A673 (cell line): ENCODE data around the gene IPO8. TPM values are rescaled to one million over a fixed set of nuclear protein-coding genes. Genes with fewer than 3 reads are reported as not detected.

ENCODE experiments used
- Bru-seq: library from RNA; stranded (reverse); fragments of 400-500 nt; gene quantifications from one replicate; lab custom pipeline; 2021; lab: Mats Ljungman, UMichigan
- BruChase-seq, 2 experiments: library from RNA; stranded (reverse); fragments of 400-500 nt; gene quantifications; one replicate each; lab custom pipeline; 2021; lab: Mats Ljungman, UMichigan
- BruUV-seq: library from RNA; stranded (reverse); fragments of 400-500 nt; replicated peaks from 2 replicates; lab custom pipeline; 2021; lab: Mats Ljungman, UMichigan
- CTCF ChIA-PET: fragments of 300-600 bp; sonication (Branson Sonifier 250); formaldehyde crosslinking; loops from one replicate; lab custom pipeline; 2022; ENCODE audit warnings: antibody characterized with exemption; lab: Charles Lee
- POLR2A ChIA-PET: fragments of 300-600 bp; sonication (Branson Sonifier 250); formaldehyde crosslinking; loops from one replicate; lab custom pipeline; 2022; ENCODE audit warnings: antibody characterized with exemption; ENCODE audit not compliant: low non-redundant PET; lab: Charles Lee
- DNase-seq: peaks from one replicate; pipeline ENCODE4 v3.0.0-alpha.2; 2015; ENCODE audit warnings: low spot score
- H3K27ac ChIP-seq: fragments of 200-600 bp; sonication (generic); 2 replicates; pipeline ENCODE4 v1.5.1; 2016; ENCODE audit warnings: mixed run types, low read depth, mild to moderate bottlenecking, mixed read lengths, antibody characterized with exemption, low read length; ENCODE audit not compliant: poor library complexity, severe bottlenecking
- H3K27me3 ChIP-seq: fragments of 200-600 bp; sonication (generic); replicated peaks from 2 replicates; pipeline ENCODE4 v1.6.1; 2017; ENCODE audit warnings: mixed run types, low read depth, mild to moderate bottlenecking, mixed read lengths, antibody characterized with exemption, low read length; ENCODE audit not compliant: insufficient read depth, poor library complexity
- H3K36me3 ChIP-seq: fragments of 200-600 bp; sonication (generic); 2 replicates; pipeline ENCODE4 v1.6.1; 2016; ENCODE audit warnings: mixed run types, mild to moderate bottlenecking, mixed read lengths, antibody characterized with exemption, low read length; ENCODE audit not compliant: insufficient read depth, poor library complexity, severe bottlenecking
- H3K4me1 ChIP-seq: fragments of 200-600 bp; sonication (generic); 2 replicates; pipeline ENCODE4 v1.6.1; 2017; ENCODE audit warnings: mixed run types, mild to moderate bottlenecking, mixed read lengths, antibody characterized with exemption, low read length; ENCODE audit not compliant: insufficient read depth, poor library complexity, severe bottlenecking
- H3K4me3 ChIP-seq: fragments of 200-600 bp; sonication (generic); 2 replicates; pipeline ENCODE4 v1.5.1; 2016; ENCODE audit warnings: low read depth, mixed run types, mild to moderate bottlenecking, mixed read lengths, low read length; ENCODE audit not compliant: poor library complexity, severe bottlenecking
- H3K9me3 ChIP-seq: fragments of 200-600 bp; sonication (generic); 2 replicates; pipeline ENCODE4 v1.6.1; 2016; ENCODE audit warnings: mixed run types, low read depth, mild to moderate bottlenecking, mixed read lengths, antibody characterized with exemption, low read length; ENCODE audit not compliant: poor library complexity, severe bottlenecking
- EZH2 ChIP-seq: fragments of 200-600 bp; sonication (generic); IDR thresholded peaks from 2 replicates; pipeline ENCODE4 v1.6.1; 2017; ENCODE audit warnings: borderline replicate concordance, low read depth, mild to moderate bottlenecking, mixed read lengths, antibody characterized with exemption, low read length; ENCODE audit not compliant: poor library complexity, severe bottlenecking
- intact Hi-C: fragments of 100-400 bp; cut with micrococcal nuclease; formaldehyde crosslinking; loops from one replicate; pipeline ENCODE4 v1.10.0; 2022; ENCODE audit not compliant: unreplicated experiment
- long read RNA-seq: library from polyadenylated mRNA; stranded (forward); transcript quantifications from one replicate; pipeline ENCODE4 v2.0.0, GENCODE V29; 2022
- total RNA-seq: library from RNA; stranded (reverse); gene quantifications from 2 replicates; pipeline ENCODE4 v1.2.3, GENCODE V29; 2021
- TF ChIP-seq, protein P1 (sequence below): fragments of 300-800, 200-600 bp; sonication (generic); conservative IDR thresholded peaks from 2 replicates; pipeline ENCODE4 v1.5.1; 2017; ENCODE audit warnings: low read depth, mild to moderate bottlenecking, antibody characterized with exemption, low read length, moderate library complexity, mixed read lengths

IPO8 gene
- 37.9 and 42.7 TPM in 2 replicates for total RNA-seq
- Bru-seq, nascent RNA: percentile 82 among the genes with signal in this experiment
- BruChase-seq, experiment 1, labeled RNA remaining after a 2-hour chase: percentile 80 among the genes with signal in this experiment
- BruChase-seq, experiment 2, labeled RNA remaining after a 6-hour chase: percentile 81 among the genes with signal in this experiment
- long read RNA-seq, full-length matches to known transcripts: 27 of 55 reads
- long read RNA-seq, partial matches to known transcripts: 17 of 55 reads
- long read RNA-seq, other reads (novel, unspliced or antisense): 11 of 55 reads

DNA sequence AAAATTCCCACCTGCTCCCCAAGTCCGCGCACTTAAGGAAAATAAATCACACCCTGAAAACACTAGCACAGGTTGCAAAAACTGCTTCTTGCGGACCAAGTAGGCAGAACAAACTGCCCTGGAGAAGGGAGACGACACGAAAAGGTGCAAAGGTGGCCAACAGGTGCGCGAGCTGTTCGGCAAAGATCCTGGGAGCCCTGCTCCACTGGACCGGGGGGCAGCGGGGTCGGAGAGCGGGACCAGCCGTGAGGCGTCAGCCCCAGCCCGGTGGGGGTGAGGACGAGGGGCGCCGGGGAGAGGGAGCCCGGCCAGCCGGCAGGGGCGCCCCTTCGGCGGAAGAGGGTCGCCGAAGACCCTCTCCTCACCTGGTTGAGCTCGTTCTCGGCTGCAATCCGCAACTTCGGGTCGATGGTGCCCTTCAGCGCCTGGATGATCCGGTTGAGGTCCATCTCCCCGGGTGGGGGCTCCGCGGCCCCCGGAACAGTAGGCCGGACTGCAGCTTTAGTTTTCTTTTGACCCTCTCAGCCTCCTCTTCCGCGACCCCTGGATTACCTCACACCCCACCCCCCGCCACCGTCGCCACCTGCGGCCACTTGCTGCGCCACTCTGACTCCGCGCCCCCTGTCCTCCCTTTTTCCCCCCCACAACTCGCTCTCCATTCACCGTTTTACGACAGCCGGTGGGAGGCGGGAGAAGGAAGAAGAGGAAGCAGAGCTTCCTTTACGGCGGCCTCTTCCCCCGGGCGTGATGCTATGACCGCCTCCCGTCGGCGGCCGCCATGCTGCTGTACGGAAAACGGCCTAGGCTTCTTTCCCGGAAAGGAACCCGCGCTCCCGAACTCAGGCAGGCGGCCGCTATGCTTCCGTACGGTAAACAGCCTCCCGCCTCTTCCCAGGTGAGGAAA, at the start of gene IPO8:
TSS of gene IPO8 (minus strand) at position 671 of the 904 bp plus-strand sequence. CDS start at position 449, 222 bp downstream.
- peaks cover 11% of the 10 kb centered on the region for H3K4me1 ChIP-seq
- ChIA-PET CTCF (interaction anchor here (0.7 kb wide), 4 partner anchors 58 to 1905 kb away, joined by 4 to 19 read pairs (median 9); no protein-coding TSS in a partner anchor), POLR2A (interaction anchor here (0.5 kb wide), 1 partner anchor 36 kb away, joined by 3 read pairs; no protein-coding TSS in a partner anchor)
- peak within 1 kb of the TSS; percentile 83 for H3K4me3 ChIP-seq
- H3K27ac ChIP-seq: peak within 1 kb of the TSS; percentile 81
- TF ChIP-seq, protein P1, sequence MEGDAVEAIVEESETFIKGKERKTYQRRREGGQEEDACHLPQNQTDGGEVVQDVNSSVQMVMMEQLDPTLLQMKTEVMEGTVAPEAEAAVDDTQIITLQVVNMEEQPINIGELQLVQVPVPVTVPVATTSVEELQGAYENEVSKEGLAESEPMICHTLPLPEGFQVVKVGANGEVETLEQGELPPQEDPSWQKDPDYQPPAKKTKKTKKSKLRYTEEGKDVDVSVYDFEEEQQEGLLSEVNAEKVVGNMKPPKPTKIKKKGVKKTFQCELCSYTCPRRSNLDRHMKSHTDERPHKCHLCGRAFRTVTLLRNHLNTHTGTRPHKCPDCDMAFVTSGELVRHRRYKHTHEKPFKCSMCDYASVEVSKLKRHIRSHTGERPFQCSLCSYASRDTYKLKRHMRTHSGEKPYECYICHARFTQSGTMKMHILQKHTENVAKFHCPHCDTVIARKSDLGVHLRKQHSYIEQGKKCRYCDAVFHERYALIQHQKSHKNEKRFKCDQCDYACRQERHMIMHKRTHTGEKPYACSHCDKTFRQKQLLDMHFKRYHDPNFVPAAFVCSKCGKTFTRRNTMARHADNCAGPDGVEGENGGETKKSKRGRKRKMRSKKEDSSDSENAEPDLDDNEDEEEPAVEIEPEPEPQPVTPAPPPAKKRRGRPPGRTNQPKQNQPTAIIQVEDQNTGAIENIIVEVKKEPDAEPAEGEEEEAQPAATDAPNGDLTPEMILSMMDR: peak; percentile 57
- TF ChIP-seq EZH2: no peak
- peak; percentile 97 for DNase-seq
- H3K36me3 ChIP-seq: no peaks in the 10 kb centered on the region
- no peaks in the 10 kb centered on the region for H3K27me3 ChIP-seq
- H3K9me3 ChIP-seq: no peaks in the 10 kb centered on the region
- BruUV-seq: TSS peak; percentile 65
- intact Hi-C loops: loop anchor here (5.0 kb wide), 1 partner anchor 97 kb away; no protein-coding TSS in a partner anchor

DNA sequence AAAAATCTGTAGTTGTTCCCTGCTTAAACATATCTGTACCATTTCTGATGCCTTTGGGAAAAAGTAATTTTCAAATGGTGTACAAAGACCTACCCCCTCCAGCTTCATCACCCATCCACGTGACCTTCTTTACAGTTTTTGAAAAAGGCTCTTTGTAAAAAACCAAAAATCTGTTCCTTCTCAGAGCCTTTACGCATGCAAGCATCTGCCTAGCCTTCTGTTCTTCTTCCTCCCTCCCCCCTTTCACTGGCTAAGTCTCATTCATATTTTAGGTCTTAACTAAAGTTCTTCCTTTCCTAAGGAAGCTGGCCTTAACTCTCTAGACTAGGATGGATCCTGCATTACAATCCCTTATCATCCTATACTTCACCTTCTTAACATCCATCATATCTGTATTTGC, 48.7 kb upstream of the IPO8 start:
- H3K4me1 ChIP-seq: no peaks in the 10 kb centered on the region
- no peak for DNase-seq
- BruUV-seq: no TSS peak
- intact Hi-C loops: no loop called here
- no peak overlapping the region for H3K4me3 ChIP-seq
- H3K36me3 ChIP-seq: no peaks in the 10 kb centered on the region
- no peak overlapping the region for H3K27ac ChIP-seq
- TF ChIP-seq EZH2: no peak
- TF ChIP-seq, protein P1: no peak
- ChIA-PET CTCF (no interaction called here), POLR2A (interaction anchor here (0.6 kb wide), 1 partner anchor 628 kb away, joined by 3 read pairs; no protein-coding TSS in a partner anchor)
- H3K27me3 ChIP-seq: no peaks in the 10 kb centered on the region
- H3K9me3 ChIP-seq: no peaks in the 10 kb centered on the region

DNA sequence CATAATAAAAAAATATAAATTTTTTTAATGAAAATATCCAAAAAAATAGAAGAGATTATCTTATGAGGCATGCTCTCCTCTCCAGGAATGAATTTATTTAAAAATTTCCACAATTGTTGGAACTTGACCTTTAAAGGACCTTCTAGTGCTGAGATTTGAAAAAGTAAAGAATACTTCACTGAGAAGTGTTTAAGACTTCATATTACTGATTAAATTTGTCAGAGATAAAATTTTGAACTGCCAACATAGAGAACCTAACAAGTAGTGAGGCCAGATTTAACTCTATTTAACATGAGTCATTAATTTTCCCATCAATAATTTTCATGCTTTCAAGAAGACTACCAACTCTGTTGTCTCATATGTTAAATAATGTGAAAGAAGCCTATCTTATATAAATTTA, 44.6 kb upstream of the IPO8 start:
- CTCF ChIA-PET: no interaction called here
- BruUV-seq: no TSS peak
- Histone ChIP-seq H3K9me3 (no peaks in the 10 kb centered on the region), H3K4me3 (no peak overlapping the region), H3K27ac (no peak overlapping the region), H3K27me3 (no peaks in the 10 kb centered on the region), H3K36me3 (no peaks in the 10 kb centered on the region), H3K4me1 (no peaks in the 10 kb centered on the region)
- TF ChIP-seq, protein P1: no peak
- TF ChIP-seq EZH2: no peak
- no peak for DNase-seq
- POLR2A ChIA-PET: no interaction called here
- intact Hi-C loops: no loop called here
